GM12874 (cell line): ENCODE results near the gene HOPX.

Source experiments
- CTCF ChIP-seq: IDR thresholded peaks from 2 replicates; pipeline ENCODE4 v1.5.1; 2011; ENCODE audit warnings: low read depth, mild to moderate bottlenecking, control low read depth, low read length, moderate library complexity; ENCODE audit not compliant: insufficient read depth

The HOPX gene

GRCh38 chr4:56684320-56685050 is 3.4 kb upstream of the HOPX start:
- TF ChIP-seq CTCF: no peak

- TF ChIP-seq CTCF: no peak
These were observed 2.4 kb upstream of the HOPX start for GRCh38 chr4:56683455-56683854.

- no peak for TF ChIP-seq CTCF
These were observed 893 bp upstream of the HOPX start for GRCh38 chr4:56681853-56682525.

- TF ChIP-seq CTCF: no peak
These were observed 830 bp downstream of the HOPX start for GRCh38 chr4:56680266-56680665.

- no peak for TF ChIP-seq CTCF
These were observed 3.4 kb downstream of the HOPX start for GRCh38 chr4:56677711-56678110.

GRCh38 chr4:56674984-56675383 is 6.1 kb downstream of the HOPX start:
- no peak for TF ChIP-seq CTCF

- TF ChIP-seq CTCF: no peak
These were observed 9.2 kb downstream of the HOPX start for GRCh38 chr4:56671860-56672259.
